Karpas-422 (cell line): ENCODE measurements around the gene LRRC18. TPM values are rescaled to one million over a fixed set of nuclear protein-coding genes. Genes with fewer than 3 reads are reported as not detected.

Experiments
- DNase-seq: peaks from one replicate; pipeline ENCODE4 v3.0.0-alpha.2; 2015
- H2AFZ ChIP-seq: fragments of 200-600 bp; sonication (generic); 2 replicates; pipeline ENCODE4 v1.6.1; 2014; ENCODE audit warnings: antibody characterized with exemption, low read length, mixed read lengths
- H3K27ac ChIP-seq: fragments of 200-600 bp; sonication (generic); 2 replicates; pipeline ENCODE4 v1.5.1; 2014; ENCODE audit warnings: mild to moderate bottlenecking, low read length, moderate library complexity
- H3K27me3 ChIP-seq: fragments of 200-600 bp; sonication (generic); 2 replicates; pipeline ENCODE4 v1.6.1; 2014; ENCODE audit warnings: low read length, mixed read lengths
- H3K36me3 ChIP-seq: fragments of 200-600 bp; sonication (generic); 2 replicates; pipeline ENCODE4 v1.6.1; 2014; ENCODE audit warnings: low read length, mixed read lengths; ENCODE audit not compliant: insufficient read depth
- H3K4me1 ChIP-seq: fragments of 200-600 bp; sonication (generic); 2 replicates; pipeline ENCODE4 v1.6.1; 2014; ENCODE audit warnings: mild to moderate bottlenecking, low read length, mixed read lengths
- H3K4me2 ChIP-seq: fragments of 200-600 bp; sonication (generic); 2 replicates; pipeline ENCODE4 v1.6.1; 2014; ENCODE audit warnings: low read length, low read depth, mild to moderate bottlenecking; ENCODE audit not compliant: poor library complexity, severe bottlenecking
- H3K4me3 ChIP-seq: fragments of 200-600 bp; sonication (generic); 2 replicates; pipeline ENCODE4 v1.5.1; 2014; ENCODE audit warnings: mild to moderate bottlenecking, antibody characterized with exemption, low read length, mixed read lengths
- H3K79me2 ChIP-seq: fragments of 200-600 bp; sonication (generic); 2 replicates; pipeline ENCODE4 v1.6.1; 2014; ENCODE audit warnings: mild to moderate bottlenecking, low read length, mixed read lengths
- H3K9ac ChIP-seq: fragments of 200-600 bp; sonication (generic); 2 replicates; pipeline ENCODE4 v1.6.0; 2014; ENCODE audit warnings: low read length
- H3K9me2 ChIP-seq: fragments of 200-600 bp; sonication (generic), shearing (Covaris generic); replicated peaks from 2 replicates; pipeline ENCODE4 v1.6.0; 2014; ENCODE audit warnings: mild to moderate bottlenecking, low read length, moderate library complexity; ENCODE audit not compliant: insufficient read depth
- H3K9me3 ChIP-seq: fragments of 300-700, 200-600 bp; sonication (generic); 2 replicates; pipeline ENCODE4 v1.6.1; 2014; ENCODE audit warnings: low read length, mixed read lengths
- H4K20me1 ChIP-seq: fragments of 200-600 bp; sonication (generic); 2 replicates; pipeline ENCODE4 v1.6.1; 2014; ENCODE audit warnings: mild to moderate bottlenecking, antibody characterized with exemption, low read length, low read depth; ENCODE audit not compliant: insufficient read depth
- total RNA-seq: library from RNA; depleted of rRNA; stranded (reverse); fragments of >200 nt; shearing (Covaris generic); gene quantifications from 2 replicates; pipeline ENCODE4 v1.2.3, GENCODE V29; 2014; ENCODE audit warnings: low replicate concordance

Gene LRRC18
- total RNA-seq, 1 experiment from 2014 or later: 3.4 TPM

DNA sequence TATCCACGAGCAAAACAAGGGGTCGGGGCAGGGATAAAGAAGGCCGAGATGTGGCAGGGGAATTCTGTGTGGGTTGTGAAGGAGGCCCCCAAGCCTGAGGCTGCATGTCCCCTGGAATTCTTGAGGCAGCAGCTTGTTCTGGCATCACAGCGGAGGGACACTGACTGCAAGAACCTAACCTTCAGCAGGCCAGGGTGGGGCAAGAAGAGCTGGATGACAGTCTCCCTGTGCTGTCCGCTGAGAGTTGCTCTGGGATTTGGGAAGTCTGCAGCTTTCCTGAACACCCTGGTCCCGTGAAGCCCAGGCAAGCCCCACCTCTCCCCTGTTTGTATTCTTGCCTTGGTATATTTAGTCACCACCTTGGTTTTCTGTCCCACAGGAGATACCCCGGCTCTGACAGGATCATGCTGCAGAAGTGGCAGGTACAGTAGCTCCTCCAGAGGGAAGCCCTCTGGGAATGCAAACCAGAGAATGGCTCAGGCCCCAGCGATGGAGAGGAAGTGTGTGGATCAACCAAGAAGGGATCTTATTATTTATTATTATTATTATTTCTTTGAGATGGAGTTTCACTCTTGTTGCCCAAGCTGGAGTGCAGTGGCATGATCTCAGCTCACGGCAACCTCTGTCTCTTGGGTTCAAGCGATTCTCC, 1.9 kb upstream of the LRRC18 start:
- H3K27me3 ChIP-seq: no peaks in the 10 kb centered on the region
- H3K27ac ChIP-seq: no peak overlapping the region
- H3K4me1 ChIP-seq: no peaks in the 10 kb centered on the region
- no peaks in the 10 kb centered on the region for H3K79me2 ChIP-seq
- no peaks in the 10 kb centered on the region for H3K9me3 ChIP-seq
- no peak overlapping the region for H3K4me2 ChIP-seq
- peaks cover 12% of the 10 kb centered on the region; the same call in 1 of the 2 replicates for H3K36me3 ChIP-seq
- no peak for DNase-seq
- H3K9ac ChIP-seq: no peak overlapping the region
- no peaks in the 10 kb centered on the region for H3K9me2 ChIP-seq
- no peak overlapping the region for H2AFZ ChIP-seq
- H4K20me1 ChIP-seq: no peaks in the 10 kb centered on the region
- H3K4me3 ChIP-seq: no peak overlapping the region

- no peak overlapping the region for H3K9ac ChIP-seq
- no peaks in the 10 kb centered on the region for H3K4me1 ChIP-seq
- no peak overlapping the region for H2AFZ ChIP-seq
- H3K9me3 ChIP-seq: no peaks in the 10 kb centered on the region
- H3K4me2 ChIP-seq: no peak overlapping the region
- H3K9me2 ChIP-seq: no peaks in the 10 kb centered on the region
- no peak overlapping the region for H3K4me3 ChIP-seq
- no peak overlapping the region for H3K27ac ChIP-seq
- no peaks in the 10 kb centered on the region for H3K79me2 ChIP-seq
- no peaks in the 10 kb centered on the region for H3K27me3 ChIP-seq
- DNase-seq: no peak
- no peaks in the 10 kb centered on the region for H4K20me1 ChIP-seq
- H3K36me3 ChIP-seq: peaks cover 10% of the 10 kb centered on the region; the same call in 1 of the 2 replicates
Measured at GRCh38 chr10:48940958-48941357, 1.3 kb upstream of the LRRC18 start.

- Histone ChIP-seq H3K9me2 (no peaks in the 10 kb centered on the region), H4K20me1 (no peaks in the 10 kb centered on the region), H3K27ac (no peak overlapping the region), H2AFZ (no peak overlapping the region), H3K79me2 (no peaks in the 10 kb centered on the region), H3K4me2 (no peak overlapping the region), H3K36me3 (peaks cover 10% of the 10 kb centered on the region; the same call in 1 of the 2 replicates), H3K4me3 (no peak overlapping the region), H3K9ac (no peak overlapping the region), H3K9me3 (no peaks in the 10 kb centered on the region), H3K27me3 (no peaks in the 10 kb centered on the region), H3K4me1 (no peaks in the 10 kb centered on the region)
- no peak for DNase-seq
Measured at GRCh38 chr10:48940372-48940771, 732 bp upstream of the LRRC18 start.

- Histone ChIP-seq H4K20me1 (no peaks in the 10 kb centered on the region), H3K9ac (no peak overlapping the region), H3K4me2 (no peak overlapping the region), H3K36me3 (peaks cover 7% of the 10 kb centered on the region; the same call in 1 of the 2 replicates), H2AFZ (no peak overlapping the region), H3K79me2 (no peaks in the 10 kb centered on the region), H3K27ac (no peak overlapping the region), H3K9me3 (no peaks in the 10 kb centered on the region), H3K27me3 (no peaks in the 10 kb centered on the region), H3K9me2 (no peaks in the 10 kb centered on the region), H3K4me1 (no peaks in the 10 kb centered on the region), H3K4me3 (no peak overlapping the region)
- DNase-seq: no peak
Measured at GRCh38 chr10:48938990-48939536, 577 bp downstream of the LRRC18 start.

DNA sequence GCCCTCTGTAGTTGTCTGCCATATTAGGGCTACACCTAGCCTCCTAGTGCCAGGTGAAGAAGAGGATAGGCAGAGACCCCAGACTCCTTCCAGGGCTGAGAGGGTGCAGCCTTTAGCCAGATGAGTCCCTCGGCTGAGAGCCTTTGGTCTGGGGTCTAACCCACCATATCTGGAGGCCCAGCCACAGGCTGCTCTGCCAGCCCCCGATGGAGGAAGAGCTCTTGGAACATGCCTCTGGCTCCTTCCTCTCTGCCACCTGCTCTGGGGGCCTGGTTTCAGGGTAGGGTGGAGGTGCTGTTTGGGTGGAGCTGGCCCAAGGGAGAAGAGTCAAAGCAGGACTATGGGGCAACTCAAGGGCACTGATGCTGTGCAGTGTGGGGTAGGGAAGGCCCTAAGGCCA, 1.4 kb downstream of the LRRC18 start:
- H3K9me2 ChIP-seq: no peaks in the 10 kb centered on the region
- H3K9ac ChIP-seq: no peak overlapping the region
- peaks cover 3% of the 10 kb centered on the region; the same call in 1 of the 2 replicates for H3K36me3 ChIP-seq

GRCh38 chr10:48937796-48938195, 1.8 kb downstream of the LRRC18 start:
- no peak overlapping the region for H2AFZ ChIP-seq
- H3K4me1 ChIP-seq: no peaks in the 10 kb centered on the region
- H3K4me3 ChIP-seq: no peak overlapping the region
- no peak overlapping the region for H3K27ac ChIP-seq
- no peaks in the 10 kb centered on the region for H3K36me3 ChIP-seq
- no peak for DNase-seq
- no peaks in the 10 kb centered on the region for H4K20me1 ChIP-seq
- H3K4me2 ChIP-seq: no peak overlapping the region
- no peaks in the 10 kb centered on the region for H3K9me3 ChIP-seq
- no peaks in the 10 kb centered on the region for H3K9me2 ChIP-seq
- no peak overlapping the region for H3K9ac ChIP-seq
- H3K79me2 ChIP-seq: no peaks in the 10 kb centered on the region
- H3K27me3 ChIP-seq: no peaks in the 10 kb centered on the region

More for the DNA sequence above, 1.4 kb downstream of the LRRC18 start:
- H3K4me3 ChIP-seq: no peak overlapping the region
- no peak for DNase-seq
- no peak overlapping the region for H3K27ac ChIP-seq
- no peaks in the 10 kb centered on the region for H3K9me3 ChIP-seq
- no peaks in the 10 kb centered on the region for H4K20me1 ChIP-seq
- no peak overlapping the region for H2AFZ ChIP-seq
- no peak overlapping the region for H3K4me2 ChIP-seq
- H3K4me1 ChIP-seq: no peaks in the 10 kb centered on the region
- H3K79me2 ChIP-seq: no peaks in the 10 kb centered on the region
- H3K27me3 ChIP-seq: no peaks in the 10 kb centered on the region

DNA sequence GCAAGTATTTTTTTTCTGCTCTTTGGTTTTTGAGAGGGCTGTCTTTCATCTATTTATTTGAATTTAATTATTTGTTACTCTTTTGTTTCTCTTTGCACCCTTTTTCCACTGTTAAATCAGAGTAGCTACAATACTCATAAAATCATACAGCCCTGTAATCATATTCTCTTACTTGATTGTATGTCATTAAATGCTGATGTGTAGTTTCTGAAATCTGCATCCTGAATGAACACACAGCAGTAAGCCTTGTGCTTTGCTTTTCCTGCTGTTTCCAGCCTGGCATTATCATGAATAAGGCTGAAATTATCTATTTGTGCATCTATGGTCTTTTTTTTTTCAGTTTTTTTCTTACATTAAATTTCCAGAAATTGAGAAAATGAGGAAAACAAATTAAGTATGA, 4.1 kb downstream of the LRRC18 start:
- H3K9me2 ChIP-seq: no peaks in the 10 kb centered on the region
- no peak overlapping the region for H3K4me3 ChIP-seq
- no peaks in the 10 kb centered on the region for H3K36me3 ChIP-seq
- no peaks in the 10 kb centered on the region for H3K9me3 ChIP-seq
- no peak overlapping the region for H2AFZ ChIP-seq
- H3K27ac ChIP-seq: no peak overlapping the region
- no peak overlapping the region for H3K4me2 ChIP-seq
- no peak overlapping the region for H3K9ac ChIP-seq
- no peaks in the 10 kb centered on the region for H3K4me1 ChIP-seq
- H3K27me3 ChIP-seq: no peaks in the 10 kb centered on the region
- no peaks in the 10 kb centered on the region for H4K20me1 ChIP-seq
- no peaks in the 10 kb centered on the region for H3K79me2 ChIP-seq
- no peak for DNase-seq

DNA sequence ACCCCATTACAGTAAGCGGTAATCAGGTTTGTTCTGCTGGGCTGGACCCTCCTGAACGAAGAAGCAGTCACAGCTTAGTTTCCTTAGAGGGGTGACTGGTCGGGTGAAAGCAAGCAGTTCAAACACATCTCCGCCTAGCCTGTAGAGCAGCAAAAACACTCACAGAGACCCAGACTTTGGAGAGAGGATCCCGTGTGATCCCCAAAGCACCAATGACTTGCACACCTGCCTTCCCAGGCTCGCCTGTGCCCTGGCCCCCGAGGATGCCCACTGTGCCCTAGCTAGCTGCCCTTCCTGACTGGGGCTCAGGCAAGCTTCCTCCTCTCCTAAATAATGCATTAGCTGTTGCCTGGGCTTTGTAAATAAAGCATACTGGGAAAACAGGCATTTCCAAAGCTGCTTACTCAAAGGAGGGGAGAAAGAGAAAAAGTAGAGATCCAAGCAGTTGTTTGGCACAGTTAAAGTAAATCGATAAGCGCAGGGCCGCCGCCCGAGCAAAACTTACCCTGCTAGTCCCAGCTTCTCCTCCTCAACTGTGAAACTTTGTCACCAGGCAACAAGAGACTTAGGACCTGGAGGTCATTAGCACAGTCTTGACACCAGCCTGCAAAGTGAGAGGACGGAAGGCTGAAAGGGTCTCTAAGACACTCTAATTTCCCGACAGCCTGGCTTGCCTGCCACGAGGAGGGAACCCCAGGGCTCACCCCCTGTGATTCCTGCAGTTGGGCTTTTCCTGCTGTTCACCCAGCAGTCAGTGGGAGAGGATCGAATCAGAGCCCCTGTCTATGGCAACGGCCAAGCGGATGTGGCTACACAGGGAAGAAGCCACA, 4.8 kb downstream of the LRRC18 start:
- no peak overlapping the region for H3K4me3 ChIP-seq
- H3K27me3 ChIP-seq: no peaks in the 10 kb centered on the region
- no peaks in the 10 kb centered on the region for H4K20me1 ChIP-seq
- H3K79me2 ChIP-seq: no peaks in the 10 kb centered on the region
- no peak overlapping the region for H3K27ac ChIP-seq
- H2AFZ ChIP-seq: no peak overlapping the region
- H3K36me3 ChIP-seq: no peaks in the 10 kb centered on the region
- no peak overlapping the region for H3K9ac ChIP-seq
- H3K4me1 ChIP-seq: no peaks in the 10 kb centered on the region
- no peak for DNase-seq
- no peaks in the 10 kb centered on the region for H3K9me2 ChIP-seq
- no peak overlapping the region for H3K4me2 ChIP-seq
- no peaks in the 10 kb centered on the region for H3K9me3 ChIP-seq
